ENCODE measurements around the gene DHDDS. TPM values are rescaled to one million over a fixed set of nuclear protein-coding genes. Genes with fewer than 3 reads are reported as not detected.

DHDDS gene
- total RNA-seq, 2 donors from 2014 or later, result 83.5 to 88.5 TPM

- H3K36me3 ChIP-seq, result no peaks in the 10 kb centered on the region
- no peaks in the 10 kb centered on the region for H3K9me3 ChIP-seq
- no peak overlapping the region for H3K9ac ChIP-seq (ENCODE audit: low read depth in 2 of 2, low read length in 2 of 2)
- H3K4me3 ChIP-seq, result no peak overlapping the region
- no peaks in the 10 kb centered on the region for H3K27me3 ChIP-seq
- intact Hi-C loops (cut with DNase I), result no loop called here
- H3K4me1 ChIP-seq, result peaks cover 9% of the 10 kb centered on the region
- no peak for DNase-seq
- no peak for TF ChIP-seq CTCF (IDR thresholded peaks at IDR 0.05)
- H3K27ac ChIP-seq, result no peak overlapping the region
Observed at GRCh38 chr1:26476958-26477357, 44.8 kb downstream of the DHDDS start.

- Histone ChIP-seq H3K9me3 (no peaks in the 10 kb centered on the region), H3K9ac (ENCODE audit: low read depth in 2 of 2, low read length in 2 of 2) (no peak overlapping the region), H3K4me3 (no peak overlapping the region), H3K27me3 (no peaks in the 10 kb centered on the region), H3K27ac (no peak overlapping the region), H3K4me1 (peaks cover 9% of the 10 kb centered on the region), H3K36me3 (no peaks in the 10 kb centered on the region)
- intact Hi-C loops (cut with DNase I), result no loop called here
- no peak for DNase-seq
- no peak for TF ChIP-seq CTCF (IDR thresholded peaks at IDR 0.05)
Observed at GRCh38 chr1:26477446-26478152, 45.5 kb downstream of the DHDDS start.

GRCh38 chr1:26478159-26478558, 46.0 kb downstream of the DHDDS start:
- no peak for TF ChIP-seq CTCF (IDR thresholded peaks at IDR 0.05)
- H3K4me3 ChIP-seq, result no peak overlapping the region
- H3K9me3 ChIP-seq, result no peaks in the 10 kb centered on the region
- H3K4me1 ChIP-seq, result peaks cover 9% of the 10 kb centered on the region
- intact Hi-C loops (cut with DNase I), result no loop called here
- no peaks in the 10 kb centered on the region for H3K36me3 ChIP-seq
- no peak for DNase-seq
- no peak overlapping the region for H3K9ac ChIP-seq (ENCODE audit: low read depth in 2 of 2, low read length in 2 of 2)
- no peaks in the 10 kb centered on the region for H3K27me3 ChIP-seq
- H3K27ac ChIP-seq, result no peak overlapping the region

- H3K36me3 ChIP-seq, result no peaks in the 10 kb centered on the region
- H3K4me3 ChIP-seq, result no peak overlapping the region
- no peak overlapping the region for H3K27ac ChIP-seq
- H3K9me3 ChIP-seq, result no peaks in the 10 kb centered on the region
- TF ChIP-seq CTCF (IDR thresholded peaks at IDR 0.05), result no peak
- intact Hi-C loops (cut with DNase I), result no loop called here
- peaks cover 2% of the 10 kb centered on the region for H3K4me1 ChIP-seq
- no peak overlapping the region for H3K9ac ChIP-seq (ENCODE audit: low read depth in 2 of 2, low read length in 2 of 2)
- no peak for DNase-seq
- H3K27me3 ChIP-seq, result no peaks in the 10 kb centered on the region
Observed at GRCh38 chr1:26478988-26479387, 46.9 kb downstream of the DHDDS start.

- Histone ChIP-seq H3K27me3 (no peaks in the 10 kb centered on the region), H3K27ac (no peak overlapping the region), H3K9ac (ENCODE audit: low read depth in 2 of 2, low read length in 2 of 2) (no peak overlapping the region), H3K4me3 (no peak overlapping the region), H3K9me3 (no peaks in the 10 kb centered on the region), H3K4me1 (no peaks in the 10 kb centered on the region), H3K36me3 (no peaks in the 10 kb centered on the region)
- intact Hi-C loops (cut with DNase I), result no loop called here
- no peak for TF ChIP-seq CTCF (IDR thresholded peaks at IDR 0.05)
- no peak for DNase-seq
Observed at GRCh38 chr1:26482921-26483320, 50.8 kb downstream of the DHDDS start.
